Measurements from ENCODE around the gene TRAPPC14. TPM values are rescaled to one million over a fixed set of nuclear protein-coding genes. Genes with fewer than 3 reads are reported as not detected.

The TRAPPC14 gene
- total and polyA plus RNA-seq, 2 of the 13 experiments (the other 11 are each of a cell fraction or from before 2014, with no cell fraction given), result 4.7 to 9.6 TPM

- TF ChIP-seq ZBTB49 (CRISPR knock-in tag; IDR thresholded peaks at IDR 0.05; ENCODE audit: borderline replicate concordance) (no peak), ZNF747 (CRISPR knock-in tag; IDR thresholded peaks at IDR 0.05; ENCODE audit: borderline replicate concordance) (peak; percentile 52; the same call in 1 of the 2 replicates), ZZZ3 (CRISPR knock-in tag; IDR thresholded peaks at IDR 0.05; ENCODE audit: borderline replicate concordance) (no peak), MYPOP (CRISPR knock-in tag; IDR thresholded peaks at IDR 0.05) (peak; percentile 62; the same call in 1 of the 2 replicates), KAT8 (CRISPR knock-in tag; IDR thresholded peaks at IDR 0.05) (peak; percentile 83), ZNF17 (CRISPR knock-in tag; IDR thresholded peaks at IDR 0.05) (no peak), ZNF766 (CRISPR knock-in tag; IDR thresholded peaks at IDR 0.05; ENCODE audit: borderline replicate concordance) (no peak), AHDC1 (CRISPR knock-in tag; IDR thresholded peaks at IDR 0.05; ENCODE audit: borderline replicate concordance) (no peak), RFX3 (CRISPR knock-in tag; IDR thresholded peaks at IDR 0.05) (no peak), ZNF280B (CRISPR knock-in tag; IDR thresholded peaks at IDR 0.05; ENCODE audit: borderline replicate concordance) (0 out of 2 replicates have a peak, but pooled peaks have one; percentile 2), ATF6 (CRISPR knock-in tag; conservative IDR thresholded peaks at IDR 0.05) (peak; percentile 83; the same call in 1 of the 2 replicates), LCORL (IDR thresholded peaks at IDR 0.05) (no peak), LCORL (CRISPR knock-in tag; IDR thresholded peaks at IDR 0.05) (peak; percentile 46; the same call in 1 of the 2 replicates), FOXA3 (CRISPR knock-in tag; IDR thresholded peaks at IDR 0.05) (peak; percentile 47; the same call in 1 of the 2 replicates), ZNF879 (CRISPR knock-in tag; IDR thresholded peaks at IDR 0.05) (no peak)
These were observed 9.8 kb downstream of the TRAPPC14 start, which contains the start of gene LAMTOR4 (continued) for GRCh38 chr7:100148559-100149328.

Data from HepG2 (cell line).